Measurements from ENCODE around the gene KCNK6.
A peak's percentile ranks its signal among the peaks of the same experiment; 100 is the strongest.

The KCNK6 gene

DNA sequence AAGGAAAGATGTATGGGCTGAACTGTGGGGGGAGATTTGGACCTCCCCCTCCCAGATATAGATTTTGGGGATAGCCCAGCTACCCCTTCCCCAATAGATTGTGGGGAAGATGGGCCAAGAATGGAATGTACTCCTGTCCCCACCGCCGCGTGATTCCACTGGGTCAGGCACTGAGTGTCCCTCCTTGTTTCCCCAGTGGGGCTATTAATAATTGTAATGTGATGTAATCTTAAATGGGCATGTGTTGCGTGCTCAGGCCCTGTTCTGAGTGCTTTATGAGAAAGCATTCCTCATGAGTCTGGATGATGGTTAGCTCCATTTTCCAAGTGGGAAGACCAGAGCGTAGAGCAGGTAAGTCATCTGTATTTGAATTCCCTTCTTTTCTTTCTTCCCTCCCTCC is 56.1 kb downstream of the KCNK6 start:
- TF ChIP-seq, protein P1, sequence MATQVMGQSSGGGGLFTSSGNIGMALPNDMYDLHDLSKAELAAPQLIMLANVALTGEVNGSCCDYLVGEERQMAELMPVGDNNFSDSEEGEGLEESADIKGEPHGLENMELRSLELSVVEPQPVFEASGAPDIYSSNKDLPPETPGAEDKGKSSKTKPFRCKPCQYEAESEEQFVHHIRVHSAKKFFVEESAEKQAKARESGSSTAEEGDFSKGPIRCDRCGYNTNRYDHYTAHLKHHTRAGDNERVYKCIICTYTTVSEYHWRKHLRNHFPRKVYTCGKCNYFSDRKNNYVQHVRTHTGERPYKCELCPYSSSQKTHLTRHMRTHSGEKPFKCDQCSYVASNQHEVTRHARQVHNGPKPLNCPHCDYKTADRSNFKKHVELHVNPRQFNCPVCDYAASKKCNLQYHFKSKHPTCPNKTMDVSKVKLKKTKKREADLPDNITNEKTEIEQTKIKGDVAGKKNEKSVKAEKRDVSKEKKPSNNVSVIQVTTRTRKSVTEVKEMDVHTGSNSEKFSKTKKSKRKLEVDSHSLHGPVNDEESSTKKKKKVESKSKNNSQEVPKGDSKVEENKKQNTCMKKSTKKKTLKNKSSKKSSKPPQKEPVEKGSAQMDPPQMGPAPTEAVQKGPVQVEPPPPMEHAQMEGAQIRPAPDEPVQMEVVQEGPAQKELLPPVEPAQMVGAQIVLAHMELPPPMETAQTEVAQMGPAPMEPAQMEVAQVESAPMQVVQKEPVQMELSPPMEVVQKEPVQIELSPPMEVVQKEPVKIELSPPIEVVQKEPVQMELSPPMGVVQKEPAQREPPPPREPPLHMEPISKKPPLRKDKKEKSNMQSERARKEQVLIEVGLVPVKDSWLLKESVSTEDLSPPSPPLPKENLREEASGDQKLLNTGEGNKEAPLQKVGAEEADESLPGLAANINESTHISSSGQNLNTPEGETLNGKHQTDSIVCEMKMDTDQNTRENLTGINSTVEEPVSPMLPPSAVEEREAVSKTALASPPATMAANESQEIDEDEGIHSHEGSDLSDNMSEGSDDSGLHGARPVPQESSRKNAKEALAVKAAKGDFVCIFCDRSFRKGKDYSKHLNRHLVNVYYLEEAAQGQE (IDR thresholded peaks at IDR 0.05; ENCODE audit: insufficient replicate concordance, low read depth): no peak
- TF ChIP-seq, protein P2, sequence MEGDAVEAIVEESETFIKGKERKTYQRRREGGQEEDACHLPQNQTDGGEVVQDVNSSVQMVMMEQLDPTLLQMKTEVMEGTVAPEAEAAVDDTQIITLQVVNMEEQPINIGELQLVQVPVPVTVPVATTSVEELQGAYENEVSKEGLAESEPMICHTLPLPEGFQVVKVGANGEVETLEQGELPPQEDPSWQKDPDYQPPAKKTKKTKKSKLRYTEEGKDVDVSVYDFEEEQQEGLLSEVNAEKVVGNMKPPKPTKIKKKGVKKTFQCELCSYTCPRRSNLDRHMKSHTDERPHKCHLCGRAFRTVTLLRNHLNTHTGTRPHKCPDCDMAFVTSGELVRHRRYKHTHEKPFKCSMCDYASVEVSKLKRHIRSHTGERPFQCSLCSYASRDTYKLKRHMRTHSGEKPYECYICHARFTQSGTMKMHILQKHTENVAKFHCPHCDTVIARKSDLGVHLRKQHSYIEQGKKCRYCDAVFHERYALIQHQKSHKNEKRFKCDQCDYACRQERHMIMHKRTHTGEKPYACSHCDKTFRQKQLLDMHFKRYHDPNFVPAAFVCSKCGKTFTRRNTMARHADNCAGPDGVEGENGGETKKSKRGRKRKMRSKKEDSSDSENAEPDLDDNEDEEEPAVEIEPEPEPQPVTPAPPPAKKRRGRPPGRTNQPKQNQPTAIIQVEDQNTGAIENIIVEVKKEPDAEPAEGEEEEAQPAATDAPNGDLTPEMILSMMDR (IDR thresholded peaks at IDR 0.05; ENCODE audit: insufficient read depth, low read length): no peak
- Histone ChIP-seq H3K4me3 (replicated peaks; ENCODE audit: insufficient read depth, low read length) (peak overlapping the region; percentile 66), H3K27ac (replicated peaks) (peak overlapping the region; percentile 92)

DNA sequence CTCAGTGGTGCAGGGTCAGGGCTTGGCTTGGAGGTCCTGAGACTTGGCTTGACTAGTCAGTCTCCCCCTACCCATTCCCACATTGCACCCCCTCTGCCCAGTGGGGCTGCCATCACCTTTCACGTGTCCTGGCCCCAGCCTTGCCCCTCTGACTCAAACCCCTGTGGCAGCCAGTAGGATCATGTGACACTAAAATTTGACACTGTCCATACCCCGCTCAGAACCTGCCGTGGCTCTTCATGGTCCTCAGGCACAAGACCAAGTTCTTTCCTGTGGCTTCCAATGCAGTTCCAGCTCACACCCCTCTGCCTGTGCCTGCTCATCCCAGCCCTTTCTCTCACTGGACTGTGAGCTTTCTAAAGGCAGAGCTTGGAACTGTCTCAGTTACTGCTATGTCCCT is 56.9 kb downstream of the KCNK6 start:
- TF ChIP-seq POLR2AphosphoS5 (IDR thresholded peaks at IDR 0.05; ENCODE audit: low read depth): no peak
- TF ChIP-seq SPI1 (IDR thresholded peaks at IDR 0.05; ENCODE audit: borderline replicate concordance, low read depth): no peak
- TF ChIP-seq GABPA (IDR thresholded peaks at IDR 0.05; ENCODE audit: low read depth): no peak
- TF ChIP-seq, protein P1 (IDR thresholded peaks at IDR 0.05; ENCODE audit: insufficient replicate concordance, low read depth): no peak
- TF ChIP-seq, protein P2 (IDR thresholded peaks at IDR 0.05; ENCODE audit: insufficient read depth, low read length): no peak
- H3K27me3 ChIP-seq (ENCODE audit: insufficient read depth, poor library complexity, severe bottlenecking): no peaks in the 10 kb centered on the region
- no peak for DNase-seq (ENCODE audit: low read depth in 1 of 2, low spot score in 1 of 2)
- no peak overlapping the region for H3K4me3 ChIP-seq (replicated peaks; ENCODE audit: insufficient read depth, low read length)
- no peak overlapping the region for H3K27ac ChIP-seq (replicated peaks)

More for the DNA sequence above, 56.1 kb downstream of the KCNK6 start:
- no peak for DNase-seq (ENCODE audit: low read depth in 1 of 2, low spot score in 1 of 2)
- no peaks in the 10 kb centered on the region for H3K27me3 ChIP-seq (ENCODE audit: insufficient read depth, poor library complexity, severe bottlenecking)

DNA sequence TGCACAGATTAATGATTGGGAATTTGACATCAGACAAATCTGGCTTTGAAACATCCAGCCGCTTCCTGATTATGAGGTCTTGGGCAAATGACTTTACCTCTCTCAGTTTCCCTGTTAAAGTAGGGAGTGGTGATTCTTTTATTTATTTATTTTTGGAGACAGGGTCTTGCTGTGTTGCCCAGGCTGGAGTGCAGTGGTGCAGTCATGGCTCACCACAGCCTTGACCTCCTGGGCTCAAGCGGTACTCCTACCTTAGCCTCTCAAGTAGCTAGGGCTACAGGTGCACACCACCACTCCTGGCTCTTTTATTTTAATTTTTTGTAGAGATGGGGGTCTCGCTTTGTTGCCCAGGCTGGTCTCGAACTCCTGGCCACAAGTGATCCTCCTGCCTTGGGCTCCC is 57.4 kb downstream of the KCNK6 start:
- TF ChIP-seq, protein P2 (IDR thresholded peaks at IDR 0.05; ENCODE audit: insufficient read depth, low read length): no peak
- TF ChIP-seq SPI1 (IDR thresholded peaks at IDR 0.05; ENCODE audit: borderline replicate concordance, low read depth): no peak
- TF ChIP-seq POLR2AphosphoS5 (IDR thresholded peaks at IDR 0.05; ENCODE audit: low read depth): no peak
- TF ChIP-seq, protein P1 (IDR thresholded peaks at IDR 0.05; ENCODE audit: insufficient replicate concordance, low read depth): no peak
- no peak for TF ChIP-seq GABPA (IDR thresholded peaks at IDR 0.05; ENCODE audit: low read depth)
- Histone ChIP-seq H3K4me3 (replicated peaks; ENCODE audit: insufficient read depth, low read length) (no peak overlapping the region), H3K27me3 (ENCODE audit: insufficient read depth, poor library complexity, severe bottlenecking) (no peaks in the 10 kb centered on the region), H3K27ac (replicated peaks) (no peak overlapping the region)
- no peak for DNase-seq (ENCODE audit: low read depth in 1 of 2, low spot score in 1 of 2)
